Right lobe of liver (tissue), 4 donors: ENCODE measurements around the gene APC2.

Source experiments
- POLR2A ChIP-seq: fragments of 450-650 bp; IDR thresholded peaks from one replicate; pipeline ENCODE4 v1.6.1; 2017; ENCODE audit warnings: antibody characterized with exemption, mild to moderate bottlenecking
- TF ChIP-seq, protein P1 (sequence below), 4 donors: fragments of 200-600 bp in 3 of 4; fragments of 450-650 bp in 1 of 4; IDR thresholded peaks; one replicate each; pipeline versions ENCODE4 v1.5.1 to v1.8.0; 2016 to 2022; ENCODE audit warnings: antibody characterized with exemption in 4 of 4, mild to moderate bottlenecking in 2 of 4
- donor health status: DM: no; HTN: no; CAD: no.
- donor health status: DM: no; HTN: no; CAD: no.
- donor health status: DM: no; HTN: yes; CAD: no.

DNA sequence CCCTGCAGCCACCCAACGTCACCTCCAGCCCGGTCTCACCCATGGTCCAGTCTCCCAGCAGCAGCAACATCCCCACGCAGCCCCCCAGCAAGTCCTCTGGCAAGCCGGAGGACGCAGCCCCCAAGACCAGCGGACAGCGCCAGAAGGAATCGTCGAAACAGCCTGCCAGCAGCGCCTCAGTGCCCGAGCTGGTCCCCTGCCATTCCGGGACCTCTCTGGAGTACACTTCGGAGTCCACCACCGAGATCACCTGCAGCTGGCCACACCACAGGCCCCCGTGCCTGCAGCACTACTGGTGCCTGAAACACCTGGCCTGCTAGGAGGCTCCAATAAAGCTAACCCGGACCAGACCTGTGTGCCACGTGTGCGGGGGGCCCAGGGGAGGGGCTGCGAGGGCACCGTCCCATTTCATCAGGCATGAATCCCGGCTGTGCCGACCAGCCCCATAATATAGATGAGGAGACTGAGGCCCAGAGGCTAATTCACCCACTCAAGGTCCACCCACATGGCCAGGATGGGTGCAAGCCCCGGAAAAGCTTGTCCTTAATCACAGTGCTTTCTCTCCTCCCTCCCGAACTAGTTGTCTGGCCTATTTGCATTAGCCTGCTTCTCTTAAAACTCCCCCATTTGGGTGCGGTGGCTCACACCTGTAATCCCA is 47.8 kb downstream of the APC2 start:
- TF ChIP-seq POLR2A = no peak
- TF ChIP-seq, protein P1, sequence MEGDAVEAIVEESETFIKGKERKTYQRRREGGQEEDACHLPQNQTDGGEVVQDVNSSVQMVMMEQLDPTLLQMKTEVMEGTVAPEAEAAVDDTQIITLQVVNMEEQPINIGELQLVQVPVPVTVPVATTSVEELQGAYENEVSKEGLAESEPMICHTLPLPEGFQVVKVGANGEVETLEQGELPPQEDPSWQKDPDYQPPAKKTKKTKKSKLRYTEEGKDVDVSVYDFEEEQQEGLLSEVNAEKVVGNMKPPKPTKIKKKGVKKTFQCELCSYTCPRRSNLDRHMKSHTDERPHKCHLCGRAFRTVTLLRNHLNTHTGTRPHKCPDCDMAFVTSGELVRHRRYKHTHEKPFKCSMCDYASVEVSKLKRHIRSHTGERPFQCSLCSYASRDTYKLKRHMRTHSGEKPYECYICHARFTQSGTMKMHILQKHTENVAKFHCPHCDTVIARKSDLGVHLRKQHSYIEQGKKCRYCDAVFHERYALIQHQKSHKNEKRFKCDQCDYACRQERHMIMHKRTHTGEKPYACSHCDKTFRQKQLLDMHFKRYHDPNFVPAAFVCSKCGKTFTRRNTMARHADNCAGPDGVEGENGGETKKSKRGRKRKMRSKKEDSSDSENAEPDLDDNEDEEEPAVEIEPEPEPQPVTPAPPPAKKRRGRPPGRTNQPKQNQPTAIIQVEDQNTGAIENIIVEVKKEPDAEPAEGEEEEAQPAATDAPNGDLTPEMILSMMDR (IDR thresholded peaks at IDR 0.05) = no peak
